Measurements from ENCODE around the gene CDK2AP2.

Gene CDK2AP2

GRCh38 chr11:67468056-67468455 is 39.9 kb downstream of the CDK2AP2 start:
- H3K4me3 ChIP-seq (ENCODE audit: low read depth, low read length) = peak overlapping the region; percentile 73

GRCh38 chr11:67466962-67467771 is 40.8 kb downstream of the CDK2AP2 start:
- no peak overlapping the region for H3K4me3 ChIP-seq (ENCODE audit: low read depth, low read length)

GRCh38 chr11:67466367-67466766 is 41.6 kb downstream of the CDK2AP2 start:
- no peak overlapping the region for H3K4me3 ChIP-seq (ENCODE audit: low read depth, low read length)

DNA sequence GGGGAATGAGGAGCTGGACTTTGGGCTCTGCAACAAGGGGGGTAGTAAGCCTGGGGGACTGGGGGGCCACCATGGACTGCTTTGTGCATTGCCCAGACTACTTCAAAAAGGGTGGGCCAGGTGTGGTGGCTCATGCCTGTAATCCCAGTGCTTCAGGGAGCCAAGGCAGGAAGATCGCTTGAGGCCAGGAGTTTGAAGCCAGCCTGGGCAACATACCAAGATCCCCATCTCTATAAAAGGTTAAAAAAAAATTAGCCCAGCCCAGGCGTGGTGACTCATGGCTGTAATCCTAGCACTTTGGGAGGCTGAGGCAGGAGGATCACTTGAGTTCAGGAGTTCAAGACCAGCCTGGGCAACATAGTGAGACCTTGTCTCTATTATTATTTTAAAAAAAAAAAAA is 42.4 kb downstream of the CDK2AP2 start:
- H3K4me3 ChIP-seq (ENCODE audit: low read depth, low read length) = peak overlapping the region; percentile 77

- peak overlapping the region; percentile 77 for H3K4me3 ChIP-seq (ENCODE audit: low read depth, low read length)
Measured at GRCh38 chr11:67465189-67465510, 42.8 kb downstream of the CDK2AP2 start.

DNA sequence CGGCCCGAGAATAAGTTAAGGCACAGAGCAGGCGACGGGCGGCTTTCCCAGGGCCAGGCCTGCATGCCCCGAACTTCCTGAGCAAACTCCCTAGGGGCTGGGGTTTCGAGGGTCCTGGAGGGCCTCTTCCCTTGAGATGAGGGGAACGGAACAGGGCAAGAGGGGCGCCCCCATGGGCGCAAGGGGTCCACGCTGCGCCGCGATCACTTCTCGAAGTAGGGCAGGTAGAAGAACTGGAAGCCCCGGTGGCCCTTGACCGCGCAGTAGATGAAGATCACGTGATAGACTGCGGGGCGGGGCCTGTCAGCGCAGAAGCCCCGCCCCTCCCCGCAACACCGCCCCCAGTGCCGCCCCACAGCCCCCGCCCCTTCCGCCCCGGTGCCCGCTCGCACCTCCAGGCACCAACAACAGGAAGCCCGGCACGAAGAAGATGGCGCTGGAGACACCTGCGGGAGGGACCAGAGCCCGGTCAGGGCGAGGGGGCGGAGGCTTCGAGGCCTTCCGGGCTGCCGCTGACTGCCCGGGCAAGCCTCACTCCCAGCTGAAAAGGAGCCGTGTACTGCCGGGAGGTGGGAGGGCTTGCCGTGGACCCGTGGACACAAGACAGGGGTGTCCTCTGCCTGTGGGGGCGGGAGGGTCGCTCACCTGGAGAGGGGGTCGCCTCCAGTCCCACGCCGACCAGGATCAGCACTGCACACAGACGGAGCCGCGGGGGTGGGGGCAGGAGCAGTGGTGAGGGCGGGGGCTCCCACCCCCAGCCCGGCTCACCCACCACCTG is 43.4 kb downstream of the CDK2AP2 start:
- H3K4me3 ChIP-seq (ENCODE audit: low read depth, low read length) = peak overlapping the region; percentile 77

- no peak overlapping the region for H3K4me3 ChIP-seq (ENCODE audit: low read depth, low read length)
Measured at GRCh38 chr11:67463680-67464410, 44.1 kb downstream of the CDK2AP2 start.

DNA sequence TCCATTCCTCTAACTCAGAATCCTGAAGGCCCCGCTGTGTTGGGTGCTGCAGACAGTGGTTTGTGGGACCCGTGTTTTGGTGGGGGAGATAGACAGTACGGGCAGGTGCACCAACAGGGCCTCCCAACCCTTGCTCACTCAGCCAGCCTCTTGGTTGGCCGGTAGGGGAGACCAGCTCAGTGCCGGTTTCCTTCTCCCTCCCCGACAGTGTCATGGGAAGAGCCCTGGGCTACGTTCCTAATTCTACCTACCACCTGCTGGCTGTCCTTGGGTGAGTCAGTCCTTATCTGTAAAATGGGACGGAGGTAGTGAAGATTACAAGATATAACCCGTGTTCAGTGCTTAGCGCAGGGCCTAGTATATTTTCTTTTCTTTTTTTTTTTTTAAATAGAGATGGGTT is 44.8 kb downstream of the CDK2AP2 start:
- H3K4me3 ChIP-seq (ENCODE audit: low read depth, low read length) = no peak overlapping the region

DNA sequence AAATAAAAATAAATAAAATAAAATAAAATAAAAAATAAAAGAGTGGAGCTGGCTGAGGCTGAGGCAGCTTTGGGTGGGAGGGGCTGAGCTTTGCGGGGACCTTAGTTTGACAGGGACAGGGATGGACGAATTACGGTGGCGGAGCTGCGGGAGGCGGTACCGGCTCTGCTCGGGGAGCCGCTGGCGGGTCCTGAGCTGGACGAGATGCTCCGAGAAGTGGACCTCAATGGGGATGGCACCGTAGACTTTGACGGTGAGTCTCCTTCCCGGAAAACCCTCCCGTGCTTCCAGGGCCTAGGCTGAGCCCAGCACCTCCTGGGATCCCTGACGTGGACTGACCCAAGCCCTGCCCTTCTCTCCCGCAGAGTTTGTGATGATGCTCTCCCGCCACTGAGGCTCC is 49.7 kb downstream of the CDK2AP2 start:
- H3K4me3 ChIP-seq (ENCODE audit: low read depth, low read length) = no peak overlapping the region

DNA sequence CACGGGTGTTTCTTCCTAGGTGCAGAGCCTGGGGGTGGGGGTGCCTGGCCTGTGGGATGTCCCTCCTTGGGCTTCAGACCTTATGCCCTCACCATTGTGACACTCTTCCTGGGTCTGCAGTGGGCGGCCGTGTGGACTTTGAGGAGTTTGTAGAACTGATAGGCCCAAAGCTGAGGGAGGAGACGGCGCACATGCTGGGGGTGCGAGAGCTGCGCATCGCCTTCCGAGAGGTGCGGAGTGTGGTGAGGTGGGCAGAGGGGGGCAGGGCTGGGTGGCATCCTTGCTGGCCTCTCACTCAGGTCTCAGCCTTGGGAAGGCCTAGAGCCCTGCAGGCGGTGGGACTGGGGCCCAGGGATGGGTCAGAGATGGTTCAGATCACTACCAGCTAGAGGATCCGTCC is 50.5 kb downstream of the CDK2AP2 start:
- no peak overlapping the region for H3K4me3 ChIP-seq (ENCODE audit: low read depth, low read length)
